ENCODE measurements around the gene CSRNP3.

The CSRNP3 gene

GRCh38 chr2:165454905-165455304, 14.6 kb upstream of the CSRNP3 start:
- Mint-ChIP-seq H3K36me3 (ENCODE audit: low read depth) (peaks cover 4% of the 10 kb centered on the region), H3K9me3 (peaks cover 7% of the 10 kb centered on the region), H3K27me3 (ENCODE audit: low read depth) (no peaks in the 10 kb centered on the region), H3K27ac (no peak overlapping the region), H3K4me1 (peaks cover 13% of the 10 kb centered on the region), H3K4me3 (no peak overlapping the region)
- no peak for TF ChIP-seq CTCF (IDR thresholded peaks at IDR 0.05; ENCODE audit: unreplicated experiment in 3 of 3)

GRCh38 chr2:165456027-165456426, 13.5 kb upstream of the CSRNP3 start:
- Mint-ChIP-seq H3K4me1 (peaks cover 8% of the 10 kb centered on the region), H3K36me3 (ENCODE audit: low read depth) (peaks cover 4% of the 10 kb centered on the region), H3K27ac (no peak overlapping the region), H3K9me3 (peaks cover 7% of the 10 kb centered on the region), H3K27me3 (ENCODE audit: low read depth) (no peaks in the 10 kb centered on the region), H3K4me3 (no peak overlapping the region)
- no peak for TF ChIP-seq CTCF (IDR thresholded peaks at IDR 0.05; ENCODE audit: unreplicated experiment in 3 of 3)

GRCh38 chr2:165462443-165462842, 7.1 kb upstream of the CSRNP3 start:
- H3K27ac Mint-ChIP-seq, result no peak overlapping the region
- no peak for TF ChIP-seq CTCF (IDR thresholded peaks at IDR 0.05; ENCODE audit: unreplicated experiment in 3 of 3)
- H3K27me3 Mint-ChIP-seq (ENCODE audit: low read depth), result no peaks in the 10 kb centered on the region
- H3K4me3 Mint-ChIP-seq, result no peak overlapping the region
- no peaks in the 10 kb centered on the region for H3K9me3 Mint-ChIP-seq
- no peaks in the 10 kb centered on the region for H3K4me1 Mint-ChIP-seq
- H3K36me3 Mint-ChIP-seq (ENCODE audit: low read depth), result no peaks in the 10 kb centered on the region

- Mint-ChIP-seq H3K27ac (no peak overlapping the region), H3K4me3 (no peak overlapping the region), H3K36me3 (ENCODE audit: low read depth) (no peaks in the 10 kb centered on the region), H3K4me1 (peaks cover 12% of the 10 kb centered on the region), H3K27me3 (ENCODE audit: low read depth) (no peaks in the 10 kb centered on the region), H3K9me3 (no peaks in the 10 kb centered on the region)
- no peak for TF ChIP-seq CTCF (IDR thresholded peaks at IDR 0.05; ENCODE audit: unreplicated experiment in 3 of 3)
These were observed 3.1 kb upstream of the CSRNP3 start for GRCh38 chr2:165466386-165466785.

GRCh38 chr2:165467921-165468320, 1.6 kb upstream of the CSRNP3 start:
- no peaks in the 10 kb centered on the region for H3K9me3 Mint-ChIP-seq
- H3K36me3 Mint-ChIP-seq (ENCODE audit: low read depth), result no peaks in the 10 kb centered on the region
- H3K4me3 Mint-ChIP-seq, result no peak overlapping the region
- H3K4me1 Mint-ChIP-seq, result peaks cover 22% of the 10 kb centered on the region
- peak in 1 of 3 experiments; percentile 14 for TF ChIP-seq CTCF (IDR thresholded peaks at IDR 0.05; ENCODE audit: unreplicated experiment in 3 of 3)
- no peaks in the 10 kb centered on the region for H3K27me3 Mint-ChIP-seq (ENCODE audit: low read depth)
- H3K27ac Mint-ChIP-seq, result peak overlapping the region; percentile 89 to 95 (median 90)

- no peak for TF ChIP-seq CTCF (IDR thresholded peaks at IDR 0.05; ENCODE audit: unreplicated experiment in 3 of 3)
- Mint-ChIP-seq H3K27me3 (ENCODE audit: low read depth) (no peaks in the 10 kb centered on the region), H3K27ac (peak overlapping the region; percentile 90 to 99 (median 95)), H3K36me3 (ENCODE audit: low read depth) (peaks cover 2% of the 10 kb centered on the region), H3K4me3 (peak overlapping the region; percentile 89 to 99 (median 93)), H3K9me3 (no peaks in the 10 kb centered on the region), H3K4me1 (peaks cover 30% of the 10 kb centered on the region)
These were observed 863 bp downstream of the CSRNP3 start for GRCh38 chr2:165470361-165470760.
